Uterus (tissue), 2 donors: ENCODE results near the gene SLC12A1.

Experiments
- POLR2A ChIP-seq, 2 donors: fragments of 450-650 bp; IDR thresholded peaks; one replicate each; pipeline ENCODE4 v1.6.1; 2016; ENCODE audit warnings: antibody characterized with exemption in 2 of 2, mild to moderate bottlenecking in 1 of 2, moderate library complexity in 1 of 2
- TF ChIP-seq, protein P1 (sequence below), 4 experiments: fragments of 200-600 bp in 2 of 4; fragments of 450-650 bp in 2 of 4; sonication (generic) in 2 of 4; IDR thresholded peaks; one replicate each; pipeline ENCODE4 v1.5.1; 2016 to 2019; ENCODE audit warnings: antibody characterized with exemption in 4 of 4, mild to moderate bottlenecking in 2 of 4, moderate library complexity in 1 of 4

- TF ChIP-seq, protein P1, sequence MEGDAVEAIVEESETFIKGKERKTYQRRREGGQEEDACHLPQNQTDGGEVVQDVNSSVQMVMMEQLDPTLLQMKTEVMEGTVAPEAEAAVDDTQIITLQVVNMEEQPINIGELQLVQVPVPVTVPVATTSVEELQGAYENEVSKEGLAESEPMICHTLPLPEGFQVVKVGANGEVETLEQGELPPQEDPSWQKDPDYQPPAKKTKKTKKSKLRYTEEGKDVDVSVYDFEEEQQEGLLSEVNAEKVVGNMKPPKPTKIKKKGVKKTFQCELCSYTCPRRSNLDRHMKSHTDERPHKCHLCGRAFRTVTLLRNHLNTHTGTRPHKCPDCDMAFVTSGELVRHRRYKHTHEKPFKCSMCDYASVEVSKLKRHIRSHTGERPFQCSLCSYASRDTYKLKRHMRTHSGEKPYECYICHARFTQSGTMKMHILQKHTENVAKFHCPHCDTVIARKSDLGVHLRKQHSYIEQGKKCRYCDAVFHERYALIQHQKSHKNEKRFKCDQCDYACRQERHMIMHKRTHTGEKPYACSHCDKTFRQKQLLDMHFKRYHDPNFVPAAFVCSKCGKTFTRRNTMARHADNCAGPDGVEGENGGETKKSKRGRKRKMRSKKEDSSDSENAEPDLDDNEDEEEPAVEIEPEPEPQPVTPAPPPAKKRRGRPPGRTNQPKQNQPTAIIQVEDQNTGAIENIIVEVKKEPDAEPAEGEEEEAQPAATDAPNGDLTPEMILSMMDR (IDR thresholded peaks at IDR 0.05), result no peak
- TF ChIP-seq POLR2A (IDR thresholded peaks at IDR 0.05), result no peak
Measured at GRCh38 chr15:48283396-48284145, 77.5 kb downstream of the SLC12A1 start.
